HG02884 (cell line): ENCODE results near the gene NAA15.
A peak's percentile ranks its signal among the peaks of the same experiment; 100 is the strongest.
"Not testable (repeated sequence)": the region's sequence is repeated elsewhere in the genome, so short reads cannot be mapped to it uniquely, and the experiment has no call there.

ENCODE experiments used
- ATAC-seq: cut with Tn5 transposase; IDR thresholded peaks from one replicate; pipeline ENCODE4 v1.9.1; 2021; ENCODE audit warnings: mild to moderate bottlenecking, moderate library complexity; ENCODE audit not compliant: unreplicated experiment

The NAA15 gene

DNA sequence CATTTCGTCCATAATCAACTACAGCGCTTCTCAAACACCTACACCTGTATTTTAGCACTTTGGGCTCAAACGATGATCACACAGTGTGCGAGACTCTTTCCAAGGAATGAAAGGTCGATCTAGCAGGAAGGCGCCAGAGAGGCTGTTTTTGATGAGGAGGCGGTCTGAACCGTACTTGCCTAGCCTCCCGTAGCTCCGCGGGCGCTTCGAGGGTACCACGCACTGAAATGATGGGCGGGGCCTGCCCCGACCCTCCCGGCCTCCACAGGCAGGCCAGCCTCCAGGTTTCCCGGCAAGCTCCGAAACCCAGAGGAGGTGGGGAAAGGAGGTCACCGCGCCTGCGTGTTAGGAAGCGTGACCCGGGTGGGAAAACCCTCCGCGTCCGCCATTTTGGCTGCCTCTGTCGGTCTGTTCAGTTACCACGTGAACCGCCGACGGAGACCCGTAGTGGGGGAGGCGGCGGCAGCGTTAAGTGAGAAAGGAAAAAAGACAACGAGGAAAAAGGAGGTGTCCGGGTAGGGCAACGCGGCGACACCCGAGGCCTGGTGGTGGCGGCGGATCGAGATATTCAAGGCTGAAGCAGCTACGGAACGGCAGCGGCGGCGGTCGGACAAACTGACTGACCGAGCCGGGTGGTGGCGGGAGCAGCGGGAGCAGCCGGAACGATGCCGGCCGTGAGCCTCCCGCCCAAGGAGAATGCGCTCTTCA is at the start of gene NAA15:
NAA15 (plus strand) TSS at position 393 of the 708 bp plus-strand sequence; CDS start at position 666, 273 bp downstream.
- ATAC-seq = peak; percentile 71

DNA sequence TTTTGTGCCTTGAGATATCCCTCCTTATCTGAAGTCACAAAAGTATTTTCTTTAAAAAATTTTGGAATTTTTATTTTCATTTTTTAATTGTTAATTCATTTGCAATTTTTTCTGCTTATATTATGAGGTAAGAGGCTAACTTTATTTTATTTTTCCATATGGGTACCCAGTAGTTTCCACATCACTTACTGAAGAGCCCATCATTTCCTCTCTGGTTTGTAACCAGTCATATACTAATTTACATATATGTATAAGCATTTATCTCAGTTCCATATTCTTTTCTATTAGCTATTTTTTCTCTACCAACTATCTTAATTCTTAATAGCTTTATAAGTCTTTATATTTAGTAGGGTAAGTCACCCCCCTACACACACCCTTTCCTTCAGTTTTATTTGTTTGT is 48.3 kb upstream of the NAA15 start:
- no peak for ATAC-seq

DNA sequence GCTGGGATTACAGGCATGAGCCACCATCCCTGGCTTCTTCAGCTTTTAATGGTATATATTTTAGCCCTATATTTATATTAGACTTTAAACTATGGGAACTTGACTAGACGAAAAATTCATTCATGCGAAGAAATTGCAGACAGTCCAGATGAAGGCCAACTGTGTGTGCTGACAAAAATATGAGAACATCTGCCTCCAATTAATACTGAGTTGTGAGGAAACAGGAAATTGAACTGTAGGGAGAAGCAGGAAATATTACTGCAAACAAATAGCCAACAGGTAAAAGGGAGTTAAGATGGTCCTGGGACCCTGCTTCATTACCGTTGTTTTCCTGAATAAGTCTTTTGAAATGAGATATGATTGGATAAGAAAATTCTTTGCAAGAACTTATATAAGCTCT is 47.6 kb upstream of the NAA15 start:
- ATAC-seq = no peak

DNA sequence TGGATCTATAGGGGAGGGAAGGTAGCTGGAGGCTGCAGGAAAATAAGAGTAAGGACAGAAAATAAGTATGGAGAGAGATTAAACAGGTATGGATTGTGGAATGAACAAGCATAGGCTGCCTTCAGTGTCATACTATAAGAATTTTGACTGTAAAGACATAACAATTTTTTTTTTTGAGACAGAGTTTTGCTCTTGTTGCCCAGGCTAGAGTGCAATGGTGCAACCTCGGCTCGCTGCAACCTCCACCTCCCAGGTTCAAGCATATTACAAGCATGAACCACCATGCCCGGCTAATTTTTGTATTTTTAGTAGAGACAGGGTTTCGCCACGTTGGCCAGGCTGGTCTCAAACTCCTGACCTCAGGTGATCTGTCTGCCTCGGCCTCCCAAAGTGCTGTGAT is 45.7 kb upstream of the NAA15 start:
- not testable (repeated sequence) for ATAC-seq

DNA sequence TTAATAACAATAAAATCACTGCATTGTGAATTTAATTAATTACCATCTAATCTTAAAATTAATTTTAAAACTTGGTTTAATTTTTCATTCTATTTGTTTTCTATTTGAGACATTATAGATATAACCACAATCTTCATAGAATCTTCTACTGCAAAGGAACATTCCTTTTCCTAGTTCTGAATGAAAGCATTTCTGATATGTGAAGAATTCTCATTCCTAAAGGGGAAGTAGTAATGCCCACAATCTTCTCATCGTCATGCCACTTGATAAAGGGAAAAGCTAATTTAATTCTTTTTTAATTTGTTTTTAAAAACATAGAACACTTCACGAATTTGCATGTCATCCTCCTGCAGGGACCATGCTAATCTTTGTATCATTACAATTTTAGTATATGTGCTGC is 45.0 kb upstream of the NAA15 start:
- ATAC-seq = no peak

DNA sequence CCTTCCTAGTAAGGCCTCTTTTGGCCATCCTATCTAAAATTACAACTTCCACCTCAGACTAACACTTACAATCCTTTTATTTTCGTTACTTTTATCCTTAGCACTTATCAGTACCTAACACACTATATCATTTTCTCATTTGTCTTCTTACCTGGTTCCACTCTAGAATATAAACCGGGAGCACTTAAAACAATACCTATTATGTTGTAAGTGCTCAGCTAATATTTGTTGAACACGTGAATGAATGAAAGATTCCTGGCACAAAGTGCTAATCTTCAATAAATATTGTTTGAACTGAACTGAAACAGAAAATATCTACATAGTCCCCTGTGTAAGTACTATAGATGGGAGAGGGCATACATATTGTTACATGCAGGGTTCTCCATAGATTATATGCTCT is 35.7 kb upstream of the NAA15 start:
- no peak for ATAC-seq

DNA sequence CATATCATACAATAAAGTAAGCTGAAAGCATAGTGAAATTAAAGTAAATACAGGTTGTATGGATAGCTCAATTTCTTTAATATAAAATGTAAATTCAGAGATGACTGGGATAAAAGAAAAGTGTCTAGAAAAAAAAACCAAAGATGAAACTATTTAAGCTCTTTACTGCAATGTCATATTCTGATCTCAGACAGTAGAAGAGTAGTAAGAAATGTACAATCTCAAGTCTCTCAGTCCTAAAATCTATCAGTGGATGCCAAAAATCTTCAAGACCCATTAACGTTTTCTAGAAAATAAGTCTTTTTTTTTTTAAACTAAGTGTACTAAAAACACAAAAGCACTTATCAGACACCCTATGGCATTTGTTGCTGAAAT is 35.1 kb upstream of the NAA15 start:
- ATAC-seq = no peak

DNA sequence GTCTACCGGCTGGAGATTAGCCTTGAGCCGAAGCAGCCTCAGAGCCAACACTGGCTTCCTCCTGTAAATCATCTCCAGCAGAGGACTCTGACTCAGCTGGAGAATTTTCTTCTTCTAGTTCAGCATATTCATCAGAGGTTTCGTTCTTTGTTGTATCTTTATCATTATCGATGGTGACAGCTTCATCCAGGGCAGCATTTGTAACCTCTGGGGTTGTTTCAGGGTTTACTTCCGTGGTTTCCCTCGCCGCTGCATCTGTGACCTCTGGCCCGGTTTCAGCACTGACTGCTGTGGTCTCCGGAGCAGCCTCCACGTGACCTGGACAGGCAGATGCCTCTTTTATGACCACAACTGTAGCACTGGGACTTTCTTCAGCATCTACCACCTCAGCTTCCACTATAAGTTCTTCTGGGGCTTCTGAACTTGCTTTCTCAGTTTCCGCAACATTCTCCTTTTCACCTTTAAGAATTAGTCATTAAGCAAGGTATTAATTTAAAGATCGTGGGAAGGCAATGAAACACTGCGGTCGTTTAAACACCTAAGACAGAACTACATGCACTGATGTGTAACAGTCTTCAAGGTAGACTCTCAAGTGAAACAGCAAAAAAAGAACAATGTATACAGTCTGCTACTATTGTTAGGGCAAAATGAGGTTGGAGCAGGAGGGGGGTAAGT is 34.6 kb upstream of the NAA15 start:
- peak; percentile 94 for ATAC-seq

DNA sequence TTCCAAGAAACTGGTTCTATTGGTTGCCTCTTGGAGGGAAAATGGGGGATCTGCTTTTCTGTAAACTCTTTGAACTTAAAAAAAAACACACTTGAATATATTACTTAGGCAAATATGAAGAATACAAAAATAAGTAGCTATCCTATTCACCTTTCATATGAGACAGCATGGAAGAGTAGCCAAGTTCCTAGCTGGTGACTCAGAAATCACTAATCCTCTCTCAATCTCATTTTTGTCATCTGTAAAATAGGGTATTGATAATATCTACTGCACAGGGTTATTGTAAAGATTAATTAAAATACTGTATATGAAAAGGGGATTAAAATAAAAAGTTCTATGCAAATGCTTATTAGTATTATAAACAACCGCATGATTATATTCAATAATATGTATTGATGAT is 34.0 kb upstream of the NAA15 start:
- ATAC-seq = no peak

DNA sequence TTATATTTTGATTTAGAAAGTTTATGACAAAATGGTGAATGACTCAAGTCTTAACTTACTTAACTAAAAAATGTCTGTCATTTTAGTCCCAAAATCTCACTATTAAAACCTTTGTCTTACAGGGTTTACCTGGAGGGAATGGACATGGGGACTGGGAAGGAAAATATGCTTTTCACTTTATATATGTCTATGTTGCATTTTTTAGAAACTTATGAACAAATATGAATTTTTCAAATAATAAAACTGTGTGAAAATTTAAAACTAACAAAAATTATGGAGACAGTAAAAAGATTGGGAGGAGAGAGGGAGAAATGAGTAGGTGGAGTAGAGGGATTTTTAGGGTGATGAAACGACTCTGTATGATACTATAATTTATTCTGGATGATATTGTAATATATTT is 27.5 kb upstream of the NAA15 start:
- ATAC-seq = no peak

DNA sequence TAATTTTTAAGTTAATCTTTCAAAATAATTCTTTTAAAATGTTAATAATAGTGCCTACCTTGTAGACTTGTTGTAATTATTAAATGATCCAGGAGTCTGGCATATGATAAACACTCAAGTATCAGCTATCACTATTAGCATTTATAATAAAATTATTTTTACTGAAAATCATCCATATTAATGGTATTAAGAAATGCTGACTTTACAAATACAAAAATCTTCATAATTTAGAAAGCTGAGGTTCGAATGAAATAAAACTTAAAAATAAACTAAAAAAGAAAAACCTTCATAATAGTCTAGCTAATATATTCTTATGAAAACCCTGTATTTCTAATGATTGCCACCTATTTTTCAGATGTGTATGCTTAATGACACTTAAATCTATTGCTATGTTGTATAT is 26.5 kb upstream of the NAA15 start:
- ATAC-seq = no peak

DNA sequence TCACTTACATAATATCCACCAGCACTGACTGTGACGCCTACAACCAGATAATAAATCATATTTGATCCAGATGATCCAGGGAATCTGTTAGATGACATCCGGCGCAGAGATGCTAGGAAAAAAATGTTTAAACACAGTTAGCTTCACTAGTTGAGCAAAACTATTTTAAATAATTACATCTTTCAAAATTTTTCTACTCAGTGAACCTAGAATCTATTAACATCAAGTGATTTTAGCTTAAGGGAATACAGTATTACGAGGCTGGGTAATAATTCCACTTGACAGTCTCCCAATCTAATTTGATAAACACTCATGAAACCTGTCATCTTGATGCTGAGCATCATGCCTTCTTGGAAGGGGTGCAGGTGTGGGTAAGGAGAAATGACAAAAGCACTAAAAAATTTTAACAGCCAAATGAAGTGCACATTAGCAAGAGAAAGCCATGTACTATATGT is 26.0 kb upstream of the NAA15 start:
- ATAC-seq = no peak

DNA sequence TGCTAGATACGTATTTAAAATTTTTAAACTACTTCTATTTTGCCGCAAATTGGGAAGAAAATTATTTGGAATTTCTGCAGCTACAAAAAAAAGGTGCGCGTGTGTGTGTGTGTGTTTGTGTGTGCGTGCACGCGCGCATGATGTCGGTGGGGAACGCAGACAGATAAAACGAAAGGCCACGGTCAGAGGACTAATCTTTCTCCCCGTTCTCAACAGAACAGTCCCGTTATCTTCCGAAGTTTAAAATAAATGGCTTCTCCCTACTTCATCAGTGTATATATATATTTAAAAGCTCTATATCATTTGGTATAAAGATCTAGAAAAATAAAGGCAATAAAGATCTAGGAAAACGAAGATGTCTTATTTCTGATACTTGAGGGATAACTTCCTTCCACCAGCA is 22.8 kb upstream of the NAA15 start:
- ATAC-seq = no peak

DNA sequence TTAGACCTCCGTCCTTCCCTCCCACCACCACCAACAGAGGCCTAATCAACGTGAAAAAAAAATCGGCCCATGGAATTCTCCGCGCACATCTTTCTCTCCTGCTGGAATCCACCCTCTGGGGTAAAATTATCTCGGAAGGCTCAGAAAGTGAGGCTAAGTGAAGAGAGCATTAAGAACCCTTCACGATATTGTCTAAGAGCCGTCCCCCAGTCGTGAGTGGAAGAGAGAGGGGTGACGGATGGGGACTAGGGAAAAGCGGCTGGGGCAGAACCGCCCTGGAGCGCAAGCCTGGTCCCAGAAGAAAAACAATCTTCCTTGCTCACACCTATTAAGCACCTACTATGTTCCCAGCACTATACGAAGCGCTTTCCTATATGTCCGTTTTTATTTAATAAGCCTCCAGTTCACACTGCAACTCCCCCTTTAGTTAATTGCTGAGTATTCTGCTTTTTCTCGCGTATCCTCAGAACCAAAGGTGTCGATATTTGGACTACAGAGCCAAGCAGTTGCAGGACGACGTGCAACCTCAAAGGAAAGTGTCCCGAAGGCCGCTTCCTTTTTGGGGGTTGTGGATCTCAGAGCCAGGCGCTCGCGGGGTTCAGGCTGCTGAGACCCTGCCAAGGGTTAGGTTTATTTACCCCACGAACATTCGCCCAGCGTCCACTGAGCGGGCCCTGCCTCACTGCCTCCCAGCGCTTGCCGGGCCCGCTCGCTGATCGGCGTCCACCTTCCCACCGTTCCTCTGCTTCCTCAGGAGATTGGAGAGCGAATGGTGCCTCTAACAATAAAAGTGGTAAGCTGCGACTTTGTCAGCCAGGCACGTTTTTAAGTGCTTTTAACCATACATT is 22.2 kb upstream of the NAA15 start:
- no peak for ATAC-seq

DNA sequence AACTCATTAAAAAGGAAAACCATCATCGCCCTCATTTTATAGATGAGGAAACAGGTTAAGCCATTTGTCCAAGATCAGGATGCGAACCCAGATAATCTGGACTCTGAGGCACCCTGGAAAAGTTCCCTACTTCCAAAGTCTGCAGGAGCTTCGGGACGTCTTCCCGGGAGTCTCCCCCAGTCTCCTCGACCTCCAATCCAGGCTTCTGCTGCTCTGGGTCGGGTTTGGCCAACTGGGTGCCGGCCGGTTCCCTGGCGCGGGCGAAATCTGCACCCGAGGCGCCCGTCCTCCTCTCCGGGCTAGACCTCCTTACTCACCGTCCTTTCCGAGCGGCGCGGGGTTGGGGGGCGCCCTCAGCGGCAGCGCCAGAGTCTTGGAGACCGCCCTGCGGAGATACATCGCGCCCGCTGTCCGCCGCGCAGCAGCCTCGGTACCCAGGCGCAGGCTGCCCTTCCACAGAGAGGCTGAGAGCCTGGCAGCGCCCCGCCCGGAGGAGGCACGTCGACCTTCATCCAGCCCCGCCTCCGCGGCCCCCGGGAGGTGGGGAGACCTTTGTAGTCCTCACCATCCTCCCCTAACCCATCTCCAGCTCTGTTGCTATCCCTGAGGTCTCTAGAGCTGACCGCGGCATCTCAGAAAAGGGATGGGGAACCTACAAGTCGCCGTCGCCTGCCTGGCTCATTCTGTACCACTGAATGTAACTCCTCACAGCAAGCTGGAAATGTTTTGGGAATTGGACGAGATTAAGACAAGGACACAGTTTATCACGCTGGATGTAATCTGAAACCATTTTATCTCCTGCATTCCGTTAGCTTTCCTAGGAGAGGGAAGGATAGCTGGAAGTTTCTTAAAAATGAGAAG is 21.3 kb upstream of the NAA15 start, which contains the start of gene MGARP:
MGARP (minus strand) TSS at position 466 of the 861 bp plus-strand sequence; CDS start at position 399, 67 bp downstream.
- ATAC-seq = no peak

DNA sequence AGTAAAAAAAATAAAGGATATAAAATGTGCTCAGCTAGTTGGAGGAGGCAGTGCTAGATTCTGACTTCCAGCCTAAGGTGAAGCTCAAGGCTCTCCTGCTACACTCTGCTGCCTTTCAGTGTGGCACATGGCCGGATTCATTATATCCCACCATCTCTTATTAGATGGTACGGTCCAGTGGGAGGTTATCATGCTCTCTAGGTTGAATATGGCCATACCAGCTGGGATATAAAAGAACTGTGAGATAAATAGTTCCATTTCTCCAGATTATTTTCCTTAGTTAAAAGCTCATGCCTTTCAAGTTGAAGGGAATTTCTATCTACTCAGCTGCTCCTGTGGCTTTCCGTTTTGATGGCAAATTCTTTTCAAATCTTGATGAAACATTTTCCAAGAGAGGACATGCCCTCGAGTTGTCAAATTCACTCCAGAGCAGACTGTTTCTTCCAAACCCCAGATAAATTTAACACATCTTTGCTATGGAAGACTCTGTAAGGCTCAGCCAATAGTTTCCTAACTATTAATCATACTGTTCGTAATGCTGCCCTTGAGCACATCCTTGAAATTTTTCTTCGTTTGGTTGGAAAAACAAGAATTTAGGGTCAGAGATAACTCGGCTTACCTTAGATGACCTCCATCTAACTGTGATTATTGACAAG is 19.1 kb upstream of the NAA15 start:
- ATAC-seq = no peak

DNA sequence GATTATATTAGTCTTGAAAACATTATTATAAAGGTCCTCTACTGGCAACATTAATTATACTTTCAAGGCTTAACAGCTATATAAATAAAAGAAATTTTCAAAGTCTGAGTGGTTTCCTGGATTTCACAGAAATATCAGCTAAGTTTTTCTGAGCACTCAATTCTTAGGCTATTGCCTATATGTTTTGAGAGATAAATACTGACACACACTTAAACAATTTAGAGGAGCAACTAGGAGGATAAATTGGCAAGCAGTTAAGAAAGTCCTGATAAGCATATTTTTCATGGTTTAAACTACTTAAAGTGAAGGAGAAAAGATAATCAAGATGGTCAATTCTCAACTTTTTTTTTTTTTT is 18.6 kb upstream of the NAA15 start:
- no peak for ATAC-seq

DNA sequence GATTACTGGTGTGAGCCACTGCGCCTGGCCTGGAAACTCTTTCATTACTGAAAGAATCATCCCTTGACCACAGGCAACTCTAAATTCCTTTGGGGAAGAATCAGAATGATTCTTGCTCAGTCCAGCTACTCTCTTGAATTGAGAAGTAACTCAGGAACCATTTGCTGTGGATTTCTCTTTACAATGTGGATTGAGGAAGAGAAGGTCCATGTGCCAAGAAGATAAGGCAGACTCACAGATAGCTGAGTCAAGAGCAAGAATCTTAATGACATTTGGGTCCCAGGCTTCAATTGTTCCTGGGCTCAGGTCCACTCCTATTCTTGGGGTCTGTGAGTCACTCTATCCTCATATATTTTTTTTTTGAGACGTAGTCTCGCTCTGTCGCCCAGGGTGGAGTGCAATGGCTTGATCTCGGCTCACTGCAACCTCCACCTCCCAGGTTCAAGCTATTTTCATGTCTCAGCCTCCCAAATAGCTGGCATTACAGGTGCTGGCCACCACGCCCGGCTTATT is 15.1 kb upstream of the NAA15 start:
- ATAC-seq = no peak

DNA sequence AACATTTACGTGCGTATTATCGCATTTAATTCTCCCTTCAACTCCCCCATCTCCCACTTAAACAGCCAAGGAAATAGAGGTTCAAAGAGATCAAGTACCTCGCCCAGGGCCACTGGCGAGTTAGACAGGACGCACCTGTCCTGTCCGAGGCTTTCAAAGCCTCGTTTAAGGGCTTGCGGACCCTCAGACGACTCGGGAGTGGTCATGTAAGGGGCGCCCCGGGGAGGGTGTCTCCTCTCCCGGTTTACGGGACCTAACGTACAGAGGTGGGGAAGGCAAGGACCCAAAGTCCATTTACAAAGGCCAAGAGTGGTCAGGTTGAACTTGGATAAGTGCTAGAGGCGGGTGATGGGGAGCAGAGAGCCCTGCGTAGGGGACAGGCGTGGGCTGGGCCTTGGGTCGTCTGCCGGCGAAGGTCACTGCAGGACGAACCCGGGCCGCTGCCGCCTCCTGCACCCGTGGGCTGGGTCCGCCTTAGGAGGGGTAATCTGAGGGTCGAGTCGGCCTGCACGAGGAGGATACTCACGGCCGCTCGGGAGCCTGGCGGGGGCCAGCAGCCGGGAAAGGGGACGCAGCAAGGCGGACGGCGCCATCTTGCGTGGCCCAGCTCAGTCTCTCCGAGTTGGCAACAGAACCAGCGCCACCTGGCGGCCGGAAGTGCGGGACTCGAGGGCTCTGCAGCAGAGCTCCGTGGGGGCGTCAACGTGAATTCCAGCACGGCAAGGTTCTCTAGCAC is 5.9 kb upstream of the NAA15 start:
- ATAC-seq = peak; percentile 81
